T47D (cell line): ENCODE measurements around the gene ADGRG3.

Experiments used
- DNase-seq, 2 experiments: peaks; one replicate each; pipeline versions ENCODE4 v3.0.0 to v3.0.0-alpha.2; 2011 to 2012; ENCODE audit warnings: low read depth in 1 of 2, low spot score in 1 of 2
- JUND ChIP-seq: IDR thresholded peaks from 2 replicates; pipeline ENCODE4 v1.6.1; 2012; ENCODE audit warnings: low read depth
- in situ Hi-C: cut with HindIII; loops from 2 replicates; pipeline ENCODE4 v1.10.0; 2016; ENCODE audit warnings: low sequenced_read_pairs, low pct_unique_long_range_greater_than_20kb

ADGRG3 gene

GRCh38 chr16:57676553-57677085, 8.5 kb downstream of the ADGRG3 start:
- peak in 1 of 2 experiments; percentile 22 for DNase-seq
- TF ChIP-seq JUND = no peak
- in situ Hi-C loops = no loop called here

GRCh38 chr16:57677622-57678369, 9.7 kb downstream of the ADGRG3 start:
- in situ Hi-C loops = no loop called here
- TF ChIP-seq JUND = no peak
- peak in 1 of 2 experiments; percentile 56 for DNase-seq

GRCh38 chr16:57679016-57679415, 10.9 kb downstream of the ADGRG3 start:
- DNase-seq = no peak
- in situ Hi-C loops = no loop called here
- no peak for TF ChIP-seq JUND

- TF ChIP-seq JUND = no peak
- in situ Hi-C loops = no loop called here
- DNase-seq = no peak
Measured at GRCh38 chr16:57679767-57680482, 11.8 kb downstream of the ADGRG3 start.

GRCh38 chr16:57680842-57681375, 12.8 kb downstream of the ADGRG3 start:
- no peak for TF ChIP-seq JUND
- DNase-seq = no peak
- in situ Hi-C loops = no loop called here

- no peak for DNase-seq
- TF ChIP-seq JUND = no peak
- in situ Hi-C loops = no loop called here
Measured at GRCh38 chr16:57681950-57682728, 14.0 kb downstream of the ADGRG3 start.

- in situ Hi-C loops = no loop called here
- DNase-seq = no peak
- TF ChIP-seq JUND = no peak
Measured at GRCh38 chr16:57682809-57683635, 14.9 kb downstream of the ADGRG3 start.

GRCh38 chr16:57683636-57684545, 15.8 kb downstream of the ADGRG3 start:
- no peak for DNase-seq
- in situ Hi-C loops = no loop called here
- no peak for TF ChIP-seq JUND

GRCh38 chr16:57684626-57685358, 16.7 kb downstream of the ADGRG3 start:
- no peak for TF ChIP-seq JUND
- DNase-seq = no peak
- in situ Hi-C loops = no loop called here

GRCh38 chr16:57685633-57686032, 17.5 kb downstream of the ADGRG3 start:
- in situ Hi-C loops = no loop called here
- TF ChIP-seq JUND = no peak
- no peak for DNase-seq
